D721Med (cell line): ENCODE data around the gene PTPMT1.

ENCODE experiments used
- DNase-seq: peaks from one replicate; pipeline ENCODE4 v3.0.0; 2011; ENCODE audit warnings: low spot score; ENCODE audit not compliant: insufficient read length
- FAIRE-seq: peaks from 2 replicates; lab custom pipeline; 2011; peaks lifted over from hg19 to GRCh38; lab: Jason Lieb, UNC
- CTCF ChIP-seq: IDR thresholded peaks from 2 replicates; pipeline ENCODE4 v1.5.1; 2012; ENCODE audit warnings: mild to moderate bottlenecking, control low read depth; ENCODE audit not compliant: insufficient read depth; ENCODE audit errors: missing control alignments

The PTPMT1 gene

DNA sequence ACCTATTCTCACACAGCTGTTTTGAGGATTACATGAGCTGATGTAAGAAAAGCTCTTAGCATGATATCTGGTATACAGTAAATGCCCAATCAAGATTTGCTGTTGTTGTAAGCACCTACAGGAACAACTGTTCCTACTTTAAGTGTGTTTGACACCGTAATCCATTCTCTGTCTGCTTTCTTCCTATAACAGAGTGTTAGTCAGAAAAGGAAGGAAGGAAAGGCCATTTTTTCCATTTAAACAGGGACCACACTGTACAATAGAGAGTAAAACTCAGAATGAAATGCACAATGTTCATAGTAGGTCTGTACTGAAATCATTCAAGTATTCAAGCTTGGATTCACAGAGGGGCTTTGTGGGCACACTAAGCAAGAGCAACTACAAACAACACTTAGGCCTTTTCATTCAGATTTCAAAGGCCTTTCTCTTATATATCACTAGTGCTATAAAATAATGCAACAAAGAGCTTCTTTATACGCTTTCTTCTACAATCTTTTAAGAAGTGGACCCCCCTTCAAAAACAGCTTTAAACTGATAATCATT is 55.5 kb downstream of the PTPMT1 start:
- no peak for DNase-seq
- FAIRE-seq: peak; percentile 77
- TF ChIP-seq CTCF: no peak
